ENCODE measurements around the gene ENOX1. TPM values are rescaled to one million over a fixed set of nuclear protein-coding genes. Genes with fewer than 3 reads are reported as not detected.

The ENOX1 gene
- total RNA-seq, 1 donor from 2014 or later = 0.79 TPM

- Histone ChIP-seq H3K27me3 (ENCODE audit: control insufficient read depth, insufficient read depth, low read length) (no peaks in the 10 kb centered on the region), H3K36me3 (ENCODE audit: control insufficient read depth, insufficient read depth, low read length) (no peaks in the 10 kb centered on the region), H3K4me3 (ENCODE audit: low read depth, low read length) (no peak overlapping the region)
- no peak for DNase-seq (ENCODE audit: low read depth)
- no peak for FAIRE-seq
- TF ChIP-seq CTCF (IDR thresholded peaks at IDR 0.05; ENCODE audit: insufficient read depth, low read length, severe bottlenecking) = no peak
Measured at GRCh38 chr13:43495732-43496131, 291.0 kb downstream of the ENOX1 start.

- DNase-seq (ENCODE audit: low read depth) = peak; percentile 70
- no peaks in the 10 kb centered on the region for H3K27me3 ChIP-seq (ENCODE audit: control insufficient read depth, insufficient read depth, low read length)
- FAIRE-seq = no peak
- no peak overlapping the region for H3K4me3 ChIP-seq (ENCODE audit: low read depth, low read length)
- TF ChIP-seq CTCF (IDR thresholded peaks at IDR 0.05; ENCODE audit: insufficient read depth, low read length, severe bottlenecking) = no peak
- H3K36me3 ChIP-seq (ENCODE audit: control insufficient read depth, insufficient read depth, low read length) = no peaks in the 10 kb centered on the region
Measured at GRCh38 chr13:43494206-43494605, 292.6 kb downstream of the ENOX1 start.

- H3K27me3 ChIP-seq (ENCODE audit: control insufficient read depth, insufficient read depth, low read length) = no peaks in the 10 kb centered on the region
- no peak for TF ChIP-seq CTCF (IDR thresholded peaks at IDR 0.05; ENCODE audit: insufficient read depth, low read length, severe bottlenecking)
- FAIRE-seq (no peak), DNase-seq (ENCODE audit: low read depth) (peak; percentile 26)
- H3K36me3 ChIP-seq (ENCODE audit: control insufficient read depth, insufficient read depth, low read length) = no peaks in the 10 kb centered on the region
- no peak overlapping the region for H3K4me3 ChIP-seq (ENCODE audit: low read depth, low read length)
Measured at GRCh38 chr13:43493496-43494000, 293.2 kb downstream of the ENOX1 start.

GRCh38 chr13:43492745-43493144 is 294.0 kb downstream of the ENOX1 start:
- Histone ChIP-seq H3K36me3 (ENCODE audit: control insufficient read depth, insufficient read depth, low read length) (no peaks in the 10 kb centered on the region), H3K4me3 (ENCODE audit: low read depth, low read length) (no peak overlapping the region), H3K27me3 (ENCODE audit: control insufficient read depth, insufficient read depth, low read length) (no peaks in the 10 kb centered on the region)
- FAIRE-seq (no peak), DNase-seq (ENCODE audit: low read depth) (no peak)
- TF ChIP-seq CTCF (IDR thresholded peaks at IDR 0.05; ENCODE audit: insufficient read depth, low read length, severe bottlenecking) = no peak

GRCh38 chr13:43492311-43492710 is 294.5 kb downstream of the ENOX1 start:
- H3K27me3 ChIP-seq (ENCODE audit: control insufficient read depth, insufficient read depth, low read length) = no peaks in the 10 kb centered on the region
- no peak for TF ChIP-seq CTCF (IDR thresholded peaks at IDR 0.05; ENCODE audit: insufficient read depth, low read length, severe bottlenecking)
- H3K36me3 ChIP-seq (ENCODE audit: control insufficient read depth, insufficient read depth, low read length) = no peaks in the 10 kb centered on the region
- DNase-seq (ENCODE audit: low read depth) (no peak), FAIRE-seq (no peak)
- H3K4me3 ChIP-seq (ENCODE audit: low read depth, low read length) = no peak overlapping the region

GRCh38 chr13:43489233-43489632 is 297.5 kb downstream of the ENOX1 start:
- Histone ChIP-seq H3K4me3 (ENCODE audit: low read depth, low read length) (no peak overlapping the region), H3K27me3 (ENCODE audit: control insufficient read depth, insufficient read depth, low read length) (no peaks in the 10 kb centered on the region), H3K36me3 (ENCODE audit: control insufficient read depth, insufficient read depth, low read length) (no peaks in the 10 kb centered on the region)
- DNase-seq (ENCODE audit: low read depth) = no peak
- no peak for FAIRE-seq
- no peak for TF ChIP-seq CTCF (IDR thresholded peaks at IDR 0.05; ENCODE audit: insufficient read depth, low read length, severe bottlenecking)

All from bronchial epithelial cell (primary cell).